GM10266 (cell line): ENCODE measurements around the gene ACACA.

Source experiments
- DNase-seq: peaks from one replicate; pipeline ENCODE4 v3.0.0; 2012; ENCODE audit errors: extremely low spot score
- CTCF ChIP-seq: IDR thresholded peaks from 2 replicates; pipeline ENCODE4 v1.5.1; 2012; ENCODE audit warnings: mild to moderate bottlenecking, low read depth; ENCODE audit not compliant: control insufficient read depth, insufficient read depth; ENCODE audit errors: missing control alignments

ACACA gene

DNA sequence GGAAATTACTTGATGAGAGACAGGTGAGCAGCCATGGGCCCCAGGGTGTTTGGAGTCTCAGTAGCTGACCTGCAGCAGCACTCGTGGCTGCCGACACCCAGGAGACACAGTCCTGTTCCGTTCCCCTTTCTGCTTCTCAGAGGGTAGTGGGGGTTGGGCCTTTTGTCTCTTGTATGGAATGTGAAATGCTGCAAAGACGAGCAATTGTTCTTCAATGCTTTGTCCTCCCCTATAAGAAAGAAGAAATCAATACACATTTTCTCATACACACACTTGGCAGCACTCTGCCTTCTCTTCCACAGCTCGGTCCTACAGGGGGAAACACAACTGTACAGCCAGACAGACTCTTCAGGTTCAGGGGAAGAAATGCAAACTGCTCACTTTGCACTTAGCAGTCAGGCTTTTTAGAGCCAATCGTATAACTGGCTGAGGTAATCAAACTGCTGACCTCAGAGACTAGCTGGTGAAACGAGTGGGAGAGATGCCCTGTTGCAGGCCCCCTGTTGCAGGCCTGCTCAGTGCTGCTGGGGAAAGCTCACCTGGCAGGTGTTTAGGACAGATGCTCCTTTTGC, 361.2 kb downstream of the ACACA start:
- no peak for DNase-seq
- TF ChIP-seq CTCF: no peak

- no peak for TF ChIP-seq CTCF
These were observed 363.4 kb downstream of the ACACA start for GRCh38 chr17:37043201-37043600.

DNA sequence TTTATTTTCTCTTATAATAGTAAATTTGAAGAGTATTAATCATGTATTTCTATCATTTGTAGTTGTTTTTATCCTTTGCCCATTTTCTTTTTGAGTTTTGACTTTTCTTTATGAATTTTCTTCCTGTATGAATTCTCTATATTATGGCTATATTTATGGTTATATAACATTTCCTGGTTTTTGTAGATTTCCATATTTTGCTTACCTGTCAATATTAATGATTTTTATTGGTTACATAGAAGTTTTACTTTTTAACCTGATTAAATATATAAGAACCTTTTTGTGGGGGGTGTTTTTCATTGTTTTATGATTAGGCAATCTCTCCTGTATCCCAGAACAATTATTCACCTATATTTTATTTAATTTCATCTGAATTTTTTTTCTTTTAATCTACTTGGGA, 364.7 kb downstream of the ACACA start:
- no peak for TF ChIP-seq CTCF
- DNase-seq: no peak

More at GRCh38 chr17:37043201-37043600, 363.4 kb downstream of the ACACA start:
- DNase-seq: no peak

- no peak for DNase-seq
- TF ChIP-seq CTCF: no peak
These were observed 367.4 kb downstream of the ACACA start for GRCh38 chr17:37039269-37039668.

- no peak for TF ChIP-seq CTCF
- DNase-seq: no peak
These were observed 369.0 kb downstream of the ACACA start for GRCh38 chr17:37037590-37038155.
